K562 (cell line): Measurements from ENCODE around the gene MAML1. TPM values are rescaled to one million over a fixed set of nuclear protein-coding genes. Genes with fewer than 3 reads are reported as not detected.

Experiments used
- ATAC-seq: fragments of 200-7000 bp; cut with Tn5 transposase; 3 replicates; pipeline ENCODE4 v1.9.1; 2020; ENCODE audit warnings: moderate library complexity
- BruUV-seq: library from RNA; stranded (reverse); fragments of 400-500 nt; replicated peaks from 2 replicates; lab custom pipeline; 2021; lab: Mats Ljungman, UMichigan
- CTCF ChIA-PET: fragments of 300-600 bp; formaldehyde crosslinking; extraction: SDS; loops from one replicate; lab custom pipeline; 2021; ENCODE audit warnings: low intra/inter-chr PET ratio; lab: Yijun Ruan, JAX
- POLR2A ChIA-PET: fragments of 300-600, 350-650 bp; sonication (Branson Sonifier 250); formaldehyde crosslinking; extraction: SDS; loops from one replicate; lab custom pipeline; 2021; ENCODE audit warnings: antibody characterized with exemption, inconsistent platforms; lab: Yijun Ruan, JAX
- DNase-seq, 4 experiments: peaks; one replicate each; pipeline versions ENCODE4 v3.0.0 to v3.0.0-alpha.2; 2011 to 2018; ENCODE audit warnings: low spot score in 3 of 4, mixed read lengths in 3 of 4; ENCODE audit errors: extremely low read depth in 1 of 4
- FAIRE-seq: peaks from 2 replicates; lab custom pipeline; 2011; peaks lifted over from hg19 to GRCh38; lab: Jason Lieb, UNC
- H2AFZ ChIP-seq: 2 replicates; pipeline ENCODE4 v1.6.0; 2011; ENCODE audit warnings: low read depth, low read length, control low read depth, inconsistent platforms
- H3K27ac ChIP-seq: fragments of 200-600 bp; 3 replicates; pipeline ENCODE4 v1.8.0; 2011; ENCODE audit warnings: low read depth, mild to moderate bottlenecking, control low read depth, inconsistent platforms, low read length, moderate library complexity, mixed read lengths; ENCODE audit errors: extremely low read depth
- H3K27me3 ChIP-seq, 2 experiments: fragments of 300-600 bp in 1 of 2; 2 replicates in 1 of 2; 3 replicates in 1 of 2; pipeline versions ENCODE4 v1.6.0 to v1.8.0; 2011; ENCODE audit warnings: inconsistent platforms in 2 of 2, low read length in 2 of 2, mild to moderate bottlenecking in 1 of 2, mixed read lengths in 1 of 2, moderate library complexity in 1 of 2; ENCODE audit not compliant: control insufficient read depth in 2 of 2, insufficient read depth in 2 of 2
- H3K36me3 ChIP-seq: fragments of 300-600 bp; 3 replicates; pipeline ENCODE4 v1.8.0; 2011; ENCODE audit warnings: mild to moderate bottlenecking, low read length, inconsistent platforms; ENCODE audit not compliant: control insufficient read depth, insufficient read depth
- H3K4me1 ChIP-seq, 2 experiments: fragments of 200-600 bp in 1 of 2; replicated peaks in 1 of 2; 2 replicates in 1 of 2; 3 replicates in 1 of 2; pipeline versions ENCODE4 v1.5.1 to v1.8.0; 2011; ENCODE audit warnings: inconsistent platforms in 2 of 2, low read length in 2 of 2, mild to moderate bottlenecking in 1 of 2, mixed read lengths in 1 of 2, moderate library complexity in 1 of 2; ENCODE audit not compliant: control insufficient read depth in 2 of 2, insufficient read depth in 2 of 2
- H3K4me2 ChIP-seq: 2 replicates; pipeline ENCODE4 v1.6.1; 2011; ENCODE audit warnings: low read length, control low read depth, inconsistent platforms, mixed read lengths; ENCODE audit not compliant: insufficient read depth
- H3K4me3 ChIP-seq: fragments of 200-600 bp; sonication (generic), shearing (Covaris generic); 2 replicates; pipeline ENCODE4 v1.5.1; 2016; ENCODE audit warnings: control low read depth, inconsistent platforms
- H3K79me2 ChIP-seq: fragments of 200-600 bp; 3 replicates; pipeline ENCODE4 v1.8.0; 2011; ENCODE audit warnings: low read length, inconsistent platforms; ENCODE audit not compliant: control insufficient read depth, insufficient read depth
- H3K9ac ChIP-seq, 2 experiments: 2 replicates each; pipeline versions ENCODE4 v1.6.0 to v1.6.1; 2011; ENCODE audit warnings: low read depth in 2 of 2, low read length in 2 of 2, control low read depth in 1 of 2, inconsistent platforms in 1 of 2, mild to moderate bottlenecking in 1 of 2, mixed read lengths in 1 of 2; ENCODE audit not compliant: insufficient read depth in 1 of 2
- H3K9me1 ChIP-seq: one replicate; pipeline ENCODE4 v1.6.0; 2011; ENCODE audit warnings: inconsistent platforms, mild to moderate bottlenecking, low read length, moderate library complexity; ENCODE audit not compliant: control insufficient read depth, insufficient read depth
- H3K9me3 ChIP-seq: replicated peaks from 2 replicates; pipeline ENCODE4 v1.5.1; 2011; ENCODE audit warnings: low read depth, low read length, inconsistent platforms; ENCODE audit not compliant: control insufficient read depth, insufficient read depth
- H4K20me1 ChIP-seq: replicated peaks from 2 replicates; pipeline ENCODE4 v1.6.1; 2011; ENCODE audit warnings: low read length, inconsistent platforms, mixed read lengths; ENCODE audit not compliant: control insufficient read depth, insufficient read depth
- RBM22 ChIP-seq: fragments of 200-400 bp; formaldehyde crosslinking; IDR thresholded peaks from 2 replicates; pipeline ENCODE4 v1.6.1; 2018; ENCODE audit warnings: low read length, low read depth; ENCODE audit not compliant: poor library complexity, severe bottlenecking
- SPI1 ChIP-seq: IDR thresholded peaks from 2 replicates; pipeline ENCODE4 v1.6.1; 2011; ENCODE audit warnings: low read depth, low read length, control low read depth, borderline replicate concordance
- SUPT5H ChIP-seq: fragments of 450-650 bp; IDR thresholded peaks from 2 replicates; pipeline ENCODE4 v1.6.1; 2016
- ZNF445 ChIP-seq: fragments of 250-450 bp; sonication (Bioruptor Pico); IDR thresholded peaks from 2 replicates; pipeline ENCODE4 v1.4.0; 2020; ENCODE audit warnings: low read depth, mild to moderate bottlenecking, moderate library complexity
- WGBS: fragments of 100-300 bp; shearing (Covaris generic); methylation state at CpG from one replicate; pipeline ENCODE4 v1.1.6; 2016; ENCODE audit warnings: low coverage, mixed read lengths; ENCODE audit not compliant: insufficient coverage; ENCODE audit errors: missing lambda C conversion rate; 5-methylcytosine and 5-hydroxymethylcytosine counted together
- in situ Hi-C: fragments of 300-500 bp; cut with MboI; formaldehyde crosslinking; loops from 4 replicates; pipeline ENCODE4 v1.15.0; 2018; ENCODE audit warnings: inconsistent platforms, mixed read lengths
- intact Hi-C: fragments of 100-400 bp; cut with micrococcal nuclease; formaldehyde crosslinking; loops from 2 replicates; pipeline ENCODE4 v1.14.2; 2022
- polyA plus RNA-seq, 8 experiments: library from polyadenylated mRNA; depleted of rRNA in 4 of 8; stranded (reverse) in 5 of 8; unstranded in 3 of 8; fragments of >200 nt; fragmentation: Nextera tagmentation in 2 of 8; fragmentation: Illumina TruSeq in 1 of 8; extraction: Ambion mirVana in 2 of 8; extraction: Trizol in 1 of 8; gene quantifications; 2 replicates each; pipeline versions ENCODE4 v1.2.1 to v1.2.3, GENCODE V29; 2011 to 2014; ENCODE audit warnings: inconsistent platforms in 1 of 8, missing spikeins in 1 of 8
- total RNA-seq, 7 experiments: library from RNA; depleted of rRNA in 6 of 7; stranded (reverse); fragments of >200 nt in 6 of 7; fragmentation: Illumina TruSeq in 2 of 7; extraction: Trizol in 2 of 7; gene quantifications; 2 replicates each; pipeline versions ENCODE4 v1.2.1 to v1.2.3, GENCODE V29; 2011 to 2021; ENCODE audit warnings: low replicate concordance in 1 of 7
- TF ChIP-seq, protein P1 (sequence below): sonication (generic); formaldehyde crosslinking; IDR thresholded peaks from 2 replicates; pipeline ENCODE4 v1.8.1; 2023; ENCODE audit warnings: mild to moderate bottlenecking, missing genetic modification reagents
- TF ChIP-seq, protein P2 (sequence below): fragments of 200-800 bp; sonication (Bioruptor generic); IDR thresholded peaks from 2 replicates; pipeline ENCODE4 v1.6.1; 2017; ENCODE audit warnings: missing genetic modification characterization, missing compliant biosample characterization
- TF ChIP-seq, protein P3 (sequence below), 3 experiments: fragments of 200-800 bp in 1 of 3; sonication (Bioruptor generic) in 1 of 3; sonication (generic) in 1 of 3; formaldehyde crosslinking in 1 of 3; IDR thresholded peaks; 2 replicates each; pipeline versions ENCODE4 v1.6.1 to v1.8.0; 2016 to 2022; ENCODE audit warnings: mild to moderate bottlenecking in 2 of 3, missing compliant biosample characterization in 2 of 3, missing genetic modification characterization in 2 of 3, missing genetic modification reagents in 1 of 3

MAML1 gene
- total and polyA plus RNA-seq, 9 of the 15 experiments (the other 6 are each of a cell fraction or from before 2014, with no cell fraction given), result 0.32 to 18.4 (median 7.0) TPM

DNA sequence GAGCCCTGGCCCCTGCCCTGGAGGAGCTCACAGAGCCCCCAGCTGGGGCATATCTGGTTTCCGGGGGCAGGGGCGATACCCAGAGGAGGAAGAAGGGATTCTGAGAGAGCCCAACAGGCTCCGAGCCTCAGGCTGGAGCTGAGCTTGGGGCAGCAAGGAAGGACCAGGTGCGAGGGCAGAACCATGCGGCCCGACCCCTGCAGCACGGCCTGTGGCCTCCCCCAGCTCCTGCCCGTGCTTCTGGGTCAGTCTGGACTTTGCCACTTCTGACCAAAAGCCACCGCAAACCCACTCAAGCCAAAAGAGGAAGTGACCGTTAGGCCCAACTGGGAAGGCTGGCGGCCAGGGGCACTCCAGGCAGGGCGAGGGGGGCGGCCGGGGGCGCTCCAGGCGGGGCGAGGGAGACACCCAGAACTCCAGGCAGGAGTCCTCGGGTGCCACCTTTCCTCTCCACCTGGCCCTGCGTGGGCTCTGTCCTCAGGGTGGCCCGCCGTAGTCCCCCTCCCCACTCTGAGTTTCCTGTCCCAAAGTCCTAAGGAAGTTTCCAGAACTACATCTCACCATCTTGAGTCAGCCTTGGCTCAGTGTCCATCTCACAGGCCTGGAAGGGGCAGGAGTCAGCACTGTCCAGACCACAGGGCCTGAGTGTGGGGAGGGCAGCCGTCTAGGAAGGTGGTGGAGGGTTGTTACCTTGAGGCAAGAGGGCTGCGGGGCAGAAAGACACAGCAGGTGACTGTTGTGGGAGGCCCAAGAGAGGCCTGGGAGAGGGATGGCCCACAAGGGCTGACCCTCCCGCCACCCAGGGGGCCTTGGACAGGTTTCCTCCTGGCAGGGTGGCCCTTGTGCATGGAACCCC lies 60.2 kb downstream of the MAML1 start:
- Histone ChIP-seq H3K27ac (no peak overlapping the region), H3K9me3 (no peaks in the 10 kb centered on the region), H2AFZ (no peak overlapping the region), H3K4me3 (no peak overlapping the region), H3K9ac (peak overlapping the region in 1 of 2 experiments; percentile 83; a peak in 2 of 4 replicates), H3K79me2 (no peaks in the 10 kb centered on the region), H3K4me2 (no peak overlapping the region), H3K36me3 (peaks cover 12% of the 10 kb centered on the region; the same call in 1 of the 3 replicates), H3K27me3 (no peaks in the 10 kb centered on the region), H3K4me1 (peaks cover 0 to 37% of the 10 kb centered on the region in 2 experiments; a peak in 2 of 5 replicates), H3K9me1 (no peaks in the 10 kb centered on the region), H4K20me1 (no peaks in the 10 kb centered on the region)
- TF ChIP-seq, protein P1, sequence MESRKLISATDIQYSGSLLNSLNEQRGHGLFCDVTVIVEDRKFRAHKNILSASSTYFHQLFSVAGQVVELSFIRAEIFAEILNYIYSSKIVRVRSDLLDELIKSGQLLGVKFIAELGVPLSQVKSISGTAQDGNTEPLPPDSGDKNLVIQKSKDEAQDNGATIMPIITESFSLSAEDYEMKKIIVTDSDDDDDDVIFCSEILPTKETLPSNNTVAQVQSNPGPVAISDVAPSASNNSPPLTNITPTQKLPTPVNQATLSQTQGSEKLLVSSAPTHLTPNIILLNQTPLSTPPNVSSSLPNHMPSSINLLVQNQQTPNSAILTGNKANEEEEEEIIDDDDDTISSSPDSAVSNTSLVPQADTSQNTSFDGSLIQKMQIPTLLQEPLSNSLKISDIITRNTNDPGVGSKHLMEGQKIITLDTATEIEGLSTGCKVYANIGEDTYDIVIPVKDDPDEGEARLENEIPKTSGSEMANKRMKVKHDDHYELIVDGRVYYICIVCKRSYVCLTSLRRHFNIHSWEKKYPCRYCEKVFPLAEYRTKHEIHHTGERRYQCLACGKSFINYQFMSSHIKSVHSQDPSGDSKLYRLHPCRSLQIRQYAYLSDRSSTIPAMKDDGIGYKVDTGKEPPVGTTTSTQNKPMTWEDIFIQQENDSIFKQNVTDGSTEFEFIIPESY (CRISPR knock-in tag), result peak; percentile 90
- TF ChIP-seq SUPT5H, result no peak
- TF ChIP-seq, protein P2, sequence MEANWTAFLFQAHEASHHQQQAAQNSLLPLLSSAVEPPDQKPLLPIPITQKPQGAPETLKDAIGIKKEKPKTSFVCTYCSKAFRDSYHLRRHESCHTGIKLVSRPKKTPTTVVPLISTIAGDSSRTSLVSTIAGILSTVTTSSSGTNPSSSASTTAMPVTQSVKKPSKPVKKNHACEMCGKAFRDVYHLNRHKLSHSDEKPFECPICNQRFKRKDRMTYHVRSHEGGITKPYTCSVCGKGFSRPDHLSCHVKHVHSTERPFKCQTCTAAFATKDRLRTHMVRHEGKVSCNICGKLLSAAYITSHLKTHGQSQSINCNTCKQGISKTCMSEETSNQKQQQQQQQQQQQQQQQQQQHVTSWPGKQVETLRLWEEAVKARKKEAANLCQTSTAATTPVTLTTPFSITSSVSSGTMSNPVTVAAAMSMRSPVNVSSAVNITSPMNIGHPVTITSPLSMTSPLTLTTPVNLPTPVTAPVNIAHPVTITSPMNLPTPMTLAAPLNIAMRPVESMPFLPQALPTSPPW (CRISPR knock-in tag), result peak; percentile 65
- TF ChIP-seq ZNF445 (CRISPR knock-in tag), result no peak
- TF ChIP-seq SPI1, result peak; percentile 97
- TF ChIP-seq RBM22, result peak; percentile 25
- TF ChIP-seq, protein P3, sequence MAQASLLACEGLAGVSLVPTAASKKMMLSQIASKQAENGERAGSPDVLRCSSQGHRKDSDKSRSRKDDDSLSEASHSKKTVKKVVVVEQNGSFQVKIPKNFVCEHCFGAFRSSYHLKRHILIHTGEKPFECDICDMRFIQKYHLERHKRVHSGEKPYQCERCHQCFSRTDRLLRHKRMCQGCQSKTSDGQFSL (CRISPR knock-in tag; IDR thresholded peaks at IDR 0.05), result 0 out of 2 replicates have a peak, but pooled peaks have one; percentile 25
- TF ChIP-seq, protein P3 (tag; IDR thresholded peaks at IDR 0.05), result no peak
- BruUV-seq, result no TSS peak
- in situ Hi-C loops, result no loop called here
- DNase-seq (no peak), ATAC-seq (peak; percentile 15; the same call in 2 of the 3 replicates), FAIRE-seq (no peak)
- ChIA-PET POLR2A (interaction anchor here (0.5 to 1.4 kb wide), 5 partner anchors 9 to 93 kb away, joined by 3 to 5 read pairs (median 4); no protein-coding TSS in a partner anchor), CTCF (no interaction called here)
- 73% methylated on average over 18 of the region's 24 CpGs for WGBS
- intact Hi-C loops, result no loop called here
